Ramos (cell line): ENCODE results near the gene KCNMA1.

ENCODE experiments used
- in situ Hi-C: fragments of 300-500 bp; cut with MboI; formaldehyde crosslinking; loops from one replicate; pipeline ENCODE4 v1.14.3; 2022; ENCODE audit warnings: low sequenced_read_pairs; ENCODE audit not compliant: unreplicated experiment

The KCNMA1 gene

GRCh38 chr10:77031531-77032187, 605.9 kb downstream of the KCNMA1 start:
- in situ Hi-C loops, result no loop called here

- in situ Hi-C loops, result no loop called here
Measured at GRCh38 chr10:77030974-77031373, 606.6 kb downstream of the KCNMA1 start.

- in situ Hi-C loops, result no loop called here
Measured at GRCh38 chr10:77029777-77030717, 607.6 kb downstream of the KCNMA1 start.

GRCh38 chr10:77028042-77028441, 609.6 kb downstream of the KCNMA1 start:
- in situ Hi-C loops, result no loop called here

DNA sequence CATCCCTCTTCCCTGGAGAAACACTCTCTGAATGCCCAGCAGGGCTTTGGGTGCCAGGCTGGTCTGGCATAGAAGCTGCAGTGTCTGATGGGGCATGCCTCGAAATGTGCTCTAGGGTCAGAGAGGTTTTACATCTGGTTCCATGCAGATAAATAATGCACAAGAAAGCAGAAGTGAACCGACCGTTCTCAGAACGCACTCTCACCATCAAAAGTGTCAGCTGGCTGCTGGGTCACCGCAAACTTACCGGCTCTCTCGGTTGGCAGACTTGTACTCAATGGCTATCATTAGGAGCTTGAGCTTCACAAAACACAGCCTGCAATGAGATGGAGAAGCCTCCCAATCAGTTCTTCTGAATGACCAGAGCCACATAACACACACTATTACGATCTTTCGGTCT, 610.0 kb downstream of the KCNMA1 start:
- in situ Hi-C loops, result no loop called here

DNA sequence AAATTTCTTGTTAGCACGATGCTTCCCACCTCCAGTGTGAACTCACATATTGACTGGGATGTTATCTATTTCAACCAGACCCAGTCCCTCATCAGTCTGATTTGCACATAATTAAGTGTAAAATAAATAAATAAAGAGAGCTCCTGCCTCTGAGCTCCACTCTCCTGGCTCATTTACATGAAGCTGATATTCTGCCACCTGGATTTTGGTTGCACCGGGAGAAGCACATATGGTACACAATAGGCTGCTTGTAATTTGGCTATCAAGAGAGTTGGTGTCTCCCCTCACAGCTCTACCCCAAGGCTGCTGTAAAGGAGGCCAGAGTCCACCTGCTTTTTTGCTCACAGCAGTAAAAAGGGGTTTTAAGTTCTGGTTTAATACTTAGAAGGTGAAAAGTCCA, 610.5 kb downstream of the KCNMA1 start:
- in situ Hi-C loops, result no loop called here

- in situ Hi-C loops, result no loop called here
Measured at GRCh38 chr10:77026148-77026547, 611.5 kb downstream of the KCNMA1 start.

GRCh38 chr10:77024461-77024860, 613.1 kb downstream of the KCNMA1 start:
- in situ Hi-C loops, result no loop called here

GRCh38 chr10:77023396-77023795, 614.2 kb downstream of the KCNMA1 start:
- in situ Hi-C loops, result no loop called here

GRCh38 chr10:77022671-77023070, 614.9 kb downstream of the KCNMA1 start:
- in situ Hi-C loops, result no loop called here

DNA sequence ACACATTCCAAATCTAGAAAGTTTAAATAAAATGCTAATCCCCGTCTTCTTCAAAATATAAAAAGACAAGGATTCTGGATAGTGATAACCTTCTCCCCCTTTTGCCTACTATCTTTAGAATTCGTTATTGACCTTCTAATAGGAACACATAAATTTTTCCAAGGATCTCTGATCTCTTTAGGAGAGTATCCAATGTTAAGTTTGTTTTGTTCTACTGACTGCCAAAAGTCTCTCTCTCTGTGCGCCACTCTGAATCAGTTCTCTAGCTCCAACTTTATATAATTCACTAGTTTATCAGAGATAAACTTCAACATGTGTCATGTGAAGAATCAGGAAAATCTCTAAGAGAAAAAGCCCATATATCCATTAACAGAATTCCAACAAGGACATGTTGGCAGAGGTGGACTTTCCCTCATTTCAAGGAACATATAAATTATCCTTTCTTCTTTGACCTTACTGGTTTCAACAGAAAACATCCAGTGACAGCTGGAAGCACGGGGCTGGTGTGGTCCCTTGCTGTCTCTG, 615.6 kb downstream of the KCNMA1 start:
- in situ Hi-C loops, result no loop called here

- in situ Hi-C loops, result no loop called here
Measured at GRCh38 chr10:77020426-77021040, 617.1 kb downstream of the KCNMA1 start.

DNA sequence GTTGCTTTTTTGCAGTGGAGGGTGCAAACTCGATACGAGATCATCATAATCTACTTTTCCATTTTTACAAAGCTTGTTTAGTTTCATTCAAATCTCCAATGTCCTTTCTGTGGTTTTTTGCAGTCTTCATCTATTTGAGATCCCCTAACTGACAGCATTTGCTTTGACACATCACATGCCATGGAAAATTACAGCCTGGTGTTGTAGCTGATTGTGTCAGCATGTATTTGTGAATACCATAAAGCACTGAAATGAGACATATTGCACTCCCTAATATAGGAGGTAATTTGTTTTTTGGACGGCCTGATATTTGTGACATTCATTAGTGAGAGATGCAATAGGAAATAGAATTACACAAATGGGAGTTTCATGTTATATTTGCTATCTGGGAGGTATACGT, 620.8 kb downstream of the KCNMA1 start:
- in situ Hi-C loops, result no loop called here

DNA sequence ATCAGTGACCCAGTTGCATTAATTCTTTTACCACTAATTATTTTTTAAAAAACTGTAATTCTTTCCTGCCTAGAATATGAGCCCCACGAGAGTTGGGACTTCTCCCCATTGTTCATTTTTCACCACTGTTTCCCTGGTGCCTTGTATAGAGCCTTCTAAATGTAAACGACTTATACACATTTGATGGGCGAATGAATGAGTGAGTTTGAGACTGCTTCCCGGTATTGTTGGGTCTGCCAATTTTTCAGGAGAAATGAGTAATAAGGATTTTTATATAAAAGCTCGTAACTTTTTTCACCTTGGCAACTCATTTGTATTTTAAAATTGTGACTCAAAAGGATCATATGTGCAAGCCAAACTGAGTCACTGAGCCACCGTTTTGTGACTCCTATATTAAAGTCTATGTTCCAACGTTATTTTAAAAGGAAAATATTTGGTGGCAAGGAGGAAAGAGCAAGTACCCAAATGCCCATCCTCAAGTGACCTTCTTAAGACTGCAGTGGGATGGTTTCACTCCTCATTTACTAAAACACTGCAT, 621.3 kb downstream of the KCNMA1 start:
- in situ Hi-C loops, result no loop called here

GRCh38 chr10:77015360-77015759, 622.2 kb downstream of the KCNMA1 start:
- in situ Hi-C loops, result no loop called here

- in situ Hi-C loops, result no loop called here
Measured at GRCh38 chr10:77012812-77013500, 624.7 kb downstream of the KCNMA1 start.

DNA sequence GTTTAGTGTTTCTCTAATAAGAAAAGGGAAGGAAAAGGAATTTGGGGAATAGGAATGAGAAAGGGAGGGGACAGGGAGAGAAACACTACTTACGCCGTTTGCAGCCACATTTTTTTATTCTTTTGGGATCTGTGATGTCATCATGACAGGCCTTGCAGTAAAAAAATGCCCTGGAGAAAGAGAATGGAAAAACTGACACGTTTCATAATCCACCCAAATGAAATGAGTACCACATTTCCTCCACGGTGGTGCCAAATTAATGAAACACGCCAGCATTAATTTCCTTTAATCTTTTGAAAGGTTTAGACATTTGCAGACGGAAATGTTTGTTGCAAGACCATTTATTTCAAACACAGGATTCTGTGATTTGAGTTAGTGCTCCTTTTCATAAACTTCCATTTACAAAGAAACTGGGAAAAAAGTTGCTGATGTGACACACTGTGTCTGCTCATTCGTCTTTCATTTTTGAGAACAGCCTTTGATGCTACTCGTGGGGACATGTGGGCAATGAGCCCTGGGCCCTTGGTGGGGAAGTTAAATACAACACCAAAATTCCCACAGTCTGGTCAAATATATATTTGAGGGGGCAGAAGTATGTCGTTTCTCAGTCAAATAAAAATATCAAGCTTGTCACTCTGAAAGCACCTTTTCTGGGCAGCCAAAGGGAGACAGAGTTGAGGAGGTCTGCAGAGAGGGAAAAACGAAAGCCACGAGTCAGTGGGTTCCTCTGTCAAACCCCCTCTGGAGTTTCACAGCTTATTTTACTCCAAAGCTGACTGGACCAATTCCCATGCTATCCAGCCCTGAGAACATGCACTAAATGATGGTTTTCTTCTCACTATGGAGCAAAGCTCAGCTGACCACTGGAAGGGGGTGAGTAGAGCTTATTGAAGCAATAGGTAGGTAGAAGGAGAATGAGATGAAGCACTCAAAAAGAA, 625.5 kb downstream of the KCNMA1 start:
- in situ Hi-C loops, result no loop called here

DNA sequence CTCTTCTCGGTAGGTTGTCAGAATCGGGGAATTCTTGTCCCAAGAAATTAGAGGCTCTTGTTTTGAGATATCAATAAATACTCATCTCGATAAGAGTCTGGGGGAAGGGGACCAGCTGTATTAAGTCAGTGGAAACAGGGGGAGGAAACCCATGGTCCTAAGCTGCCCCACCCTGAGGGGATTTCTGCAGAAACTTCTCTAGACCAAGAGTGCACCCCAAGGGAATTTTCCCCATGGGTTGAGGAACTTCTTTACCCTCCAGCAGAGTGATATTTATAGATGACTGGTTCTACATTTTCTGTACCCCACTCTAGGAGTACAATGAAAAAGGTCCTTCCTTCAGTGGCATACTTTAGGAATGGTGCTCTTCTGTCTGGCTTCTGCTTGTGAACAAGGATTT, 627.2 kb downstream of the KCNMA1 start:
- in situ Hi-C loops, result no loop called here

DNA sequence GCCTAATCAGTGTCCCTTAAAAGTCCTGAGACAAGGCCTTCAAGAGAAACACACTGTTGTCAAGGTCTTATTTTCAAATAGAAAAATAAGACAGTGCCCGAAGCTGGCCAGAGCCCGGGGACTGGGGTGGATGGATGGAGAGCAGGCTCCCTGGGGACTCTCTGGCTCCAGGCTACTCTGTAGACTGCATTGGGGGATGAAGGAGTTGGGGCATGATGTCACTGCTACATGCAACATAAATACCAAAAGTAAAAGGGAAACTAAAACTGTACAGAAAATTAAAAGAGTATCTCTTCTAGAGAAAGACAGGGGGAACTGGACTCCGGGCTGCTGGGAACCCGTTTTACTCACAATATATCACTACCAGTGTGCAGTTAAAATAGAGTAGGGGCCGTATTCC, 629.8 kb downstream of the KCNMA1 start:
- in situ Hi-C loops, result no loop called here
